Stimulated activated CD4-positive, alpha-beta T cell treated with anti-CD3 and anti-CD28 coated beads, TNF-alpha, amount 100 ng/mL, for 4 hours (primary cell): ENCODE data around the gene EPHB6.

Experiments used
- DNase-seq, 3 experiments: peaks; one replicate each; pipeline ENCODE4 v3.0.0-alpha.2; 2020; ENCODE audit warnings: low read depth in 3 of 3

Gene EPHB6

GRCh38 chr7:142854372-142855113 lies at the start of gene EPHB6:
TSS of gene EPHB6 (plus strand) at chr7:142855076. CDS start at chr7:142863228, 8,152 bp downstream.
- peak in 2 of 3 experiments; percentile 17 to 38 for DNase-seq

DNA sequence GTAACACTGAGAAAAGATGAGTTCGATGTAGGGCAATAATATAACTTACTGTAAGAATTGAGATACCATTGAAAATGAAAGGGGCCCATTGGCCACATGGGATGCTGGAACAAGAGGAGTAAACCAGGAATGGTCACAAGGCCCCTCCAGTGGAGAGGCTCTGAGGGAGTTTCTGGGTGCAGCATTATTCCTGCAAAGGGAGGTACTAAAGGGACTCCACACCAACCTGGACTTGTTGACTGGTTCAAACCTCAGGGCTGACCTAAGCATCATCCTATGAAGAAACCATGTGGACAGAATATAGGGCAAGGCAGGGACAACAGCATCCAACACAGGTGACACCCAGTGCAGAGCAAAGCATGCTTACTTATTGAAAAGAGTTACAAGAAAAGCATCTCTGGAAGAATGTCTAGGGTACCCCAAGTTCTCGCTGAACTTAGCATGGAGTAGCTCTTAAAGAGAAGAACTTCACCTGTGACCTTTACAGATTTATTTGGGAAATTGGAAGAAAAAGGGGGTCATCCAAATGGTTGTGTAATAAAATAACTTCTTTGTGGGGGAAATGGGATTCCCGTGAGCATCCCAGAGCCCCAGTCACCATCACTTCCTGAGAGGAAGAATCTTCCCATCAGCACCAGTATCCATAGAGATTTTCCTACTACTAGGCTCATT lies 49.4 kb upstream of the EPHB6 start:
- DNase-seq, result no peak

DNA sequence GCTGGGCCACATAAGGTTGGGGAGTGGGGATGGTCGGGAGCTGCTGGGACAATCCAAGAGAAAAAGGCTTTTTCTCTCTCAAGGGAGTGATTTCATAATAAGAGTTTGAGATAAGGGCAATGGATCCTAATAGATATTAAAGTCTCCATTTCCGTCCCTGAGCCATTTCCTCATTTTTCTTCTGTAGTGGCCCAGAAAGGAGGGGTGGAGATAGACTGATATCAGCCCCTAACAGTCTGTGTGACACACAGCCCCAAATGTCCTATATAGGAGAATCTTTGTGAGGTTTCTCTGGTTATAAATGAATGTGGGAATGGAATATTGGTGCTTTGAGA lies 48.9 kb upstream of the EPHB6 start:
- no peak for DNase-seq

DNA sequence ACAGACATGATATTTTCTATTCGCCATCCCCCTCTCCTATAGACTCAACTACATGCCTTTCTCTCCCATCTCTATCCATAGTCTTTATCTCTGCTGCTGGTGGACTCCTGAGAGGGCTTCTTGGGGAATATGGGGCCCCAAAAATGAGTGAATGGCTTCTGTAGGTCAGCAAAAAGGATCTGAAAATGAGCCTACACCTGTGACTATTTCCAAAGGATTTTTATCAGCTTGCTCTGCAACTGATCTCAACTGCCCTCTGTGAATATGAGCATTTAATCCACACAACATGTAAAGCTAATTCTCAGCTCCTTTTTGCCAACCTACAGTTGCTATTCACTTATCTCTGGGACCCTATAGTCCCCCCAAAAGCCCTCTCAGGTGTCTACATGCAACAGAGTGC lies 47.9 kb upstream of the EPHB6 start:
- no peak for DNase-seq

GRCh38 chr7:142807855-142808460 lies 46.9 kb upstream of the EPHB6 start:
- DNase-seq, result no peak

- DNase-seq, result no peak
Measured at GRCh38 chr7:142808461-142808801, 46.4 kb upstream of the EPHB6 start.

- peak in 2 of 3 experiments; percentile 84 to 91 for DNase-seq
Measured at GRCh38 chr7:142808802-142809583, 45.9 kb upstream of the EPHB6 start.

GRCh38 chr7:142809671-142810070 lies 45.2 kb upstream of the EPHB6 start:
- no peak for DNase-seq

GRCh38 chr7:142811154-142811737 lies 43.6 kb upstream of the EPHB6 start:
- DNase-seq, result no peak

DNA sequence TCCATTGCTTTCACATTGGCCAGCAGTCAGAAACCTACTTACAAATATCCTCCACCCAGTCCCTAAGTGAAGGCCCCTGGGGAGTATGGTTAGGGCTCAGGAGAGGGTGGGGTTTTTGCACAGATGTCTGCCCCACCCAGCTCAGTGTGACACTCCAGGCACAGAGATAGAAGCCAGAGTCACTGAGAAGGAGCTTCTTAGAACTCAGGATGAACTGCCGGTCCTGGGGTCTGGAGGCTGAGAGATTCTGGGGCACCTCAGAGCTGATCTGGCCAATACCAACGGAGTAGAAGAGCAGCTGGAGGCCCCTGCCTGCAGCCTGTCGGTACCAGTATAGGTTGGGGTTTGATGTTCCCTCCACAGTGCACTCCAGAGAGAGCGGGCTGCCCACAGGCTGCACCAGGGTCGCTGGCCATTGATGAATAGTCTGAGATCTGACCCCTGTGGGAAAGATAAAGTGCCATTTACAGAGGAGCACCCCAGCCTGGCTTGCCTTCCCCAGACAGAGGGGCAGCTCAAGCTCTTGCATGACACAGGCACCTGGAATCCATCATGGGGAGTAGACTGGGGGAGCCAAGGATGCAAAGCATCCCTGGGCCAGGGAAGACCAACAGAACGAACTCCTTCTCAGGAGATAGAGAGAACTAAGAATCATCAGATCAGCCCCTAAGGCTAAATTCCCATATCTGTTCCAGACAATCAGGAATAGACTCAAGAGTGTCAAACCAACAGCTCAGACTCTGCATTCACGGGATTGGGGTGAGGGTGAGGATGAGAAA lies 42.2 kb upstream of the EPHB6 start:
- no peak for DNase-seq

- no peak for DNase-seq
Measured at GRCh38 chr7:142813226-142813625, 41.6 kb upstream of the EPHB6 start.

DNA sequence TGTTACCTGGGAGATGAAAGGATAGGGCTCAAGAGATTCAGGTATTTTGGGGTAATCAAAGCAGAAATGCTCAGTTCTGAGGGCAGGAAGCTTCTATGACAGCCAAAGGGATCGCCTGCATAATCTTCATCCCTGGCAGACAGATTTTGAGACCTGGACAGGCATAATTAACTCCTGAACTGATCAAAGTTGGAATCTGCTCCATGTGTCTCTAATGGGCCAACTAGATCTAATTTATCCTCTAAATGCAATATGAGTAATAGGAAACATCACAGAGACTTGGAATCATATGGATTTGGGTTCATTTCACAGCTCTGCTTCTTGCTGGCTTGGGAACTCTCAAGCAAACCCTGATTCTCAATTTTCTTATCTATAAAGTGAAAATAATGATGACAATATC lies 41.2 kb upstream of the EPHB6 start:
- no peak for DNase-seq

- DNase-seq, result no peak
Measured at GRCh38 chr7:142814451-142814850, 40.4 kb upstream of the EPHB6 start.

GRCh38 chr7:142815134-142815533 lies 39.7 kb upstream of the EPHB6 start:
- DNase-seq, result no peak

- no peak for DNase-seq
Measured at GRCh38 chr7:142817506-142817905, 37.4 kb upstream of the EPHB6 start.

- DNase-seq, result no peak
Measured at GRCh38 chr7:142819530-142819929, 35.3 kb upstream of the EPHB6 start.

DNA sequence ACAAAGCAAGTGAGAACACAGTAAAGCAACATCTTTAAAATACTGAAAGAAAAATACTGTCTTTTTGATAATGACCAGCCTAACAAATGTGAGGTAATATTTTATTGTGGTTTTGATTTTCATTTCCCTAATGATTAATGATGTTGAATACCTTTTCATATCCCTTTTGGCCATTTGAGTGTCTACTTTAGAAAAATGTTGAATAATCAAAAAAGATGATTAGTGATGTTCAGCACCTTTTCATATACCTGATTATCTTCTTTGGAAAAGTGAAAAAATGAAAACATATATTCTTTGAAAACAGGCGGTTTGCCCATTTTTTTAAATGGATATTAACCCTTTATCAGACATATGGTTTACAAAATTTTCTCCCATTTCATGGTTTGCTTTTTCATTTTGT lies 32.2 kb upstream of the EPHB6 start:
- DNase-seq, result no peak

- no peak for DNase-seq
Measured at GRCh38 chr7:142827951-142828500, 26.9 kb upstream of the EPHB6 start.

GRCh38 chr7:142832417-142832816 lies 22.5 kb upstream of the EPHB6 start:
- DNase-seq, result no peak

DNA sequence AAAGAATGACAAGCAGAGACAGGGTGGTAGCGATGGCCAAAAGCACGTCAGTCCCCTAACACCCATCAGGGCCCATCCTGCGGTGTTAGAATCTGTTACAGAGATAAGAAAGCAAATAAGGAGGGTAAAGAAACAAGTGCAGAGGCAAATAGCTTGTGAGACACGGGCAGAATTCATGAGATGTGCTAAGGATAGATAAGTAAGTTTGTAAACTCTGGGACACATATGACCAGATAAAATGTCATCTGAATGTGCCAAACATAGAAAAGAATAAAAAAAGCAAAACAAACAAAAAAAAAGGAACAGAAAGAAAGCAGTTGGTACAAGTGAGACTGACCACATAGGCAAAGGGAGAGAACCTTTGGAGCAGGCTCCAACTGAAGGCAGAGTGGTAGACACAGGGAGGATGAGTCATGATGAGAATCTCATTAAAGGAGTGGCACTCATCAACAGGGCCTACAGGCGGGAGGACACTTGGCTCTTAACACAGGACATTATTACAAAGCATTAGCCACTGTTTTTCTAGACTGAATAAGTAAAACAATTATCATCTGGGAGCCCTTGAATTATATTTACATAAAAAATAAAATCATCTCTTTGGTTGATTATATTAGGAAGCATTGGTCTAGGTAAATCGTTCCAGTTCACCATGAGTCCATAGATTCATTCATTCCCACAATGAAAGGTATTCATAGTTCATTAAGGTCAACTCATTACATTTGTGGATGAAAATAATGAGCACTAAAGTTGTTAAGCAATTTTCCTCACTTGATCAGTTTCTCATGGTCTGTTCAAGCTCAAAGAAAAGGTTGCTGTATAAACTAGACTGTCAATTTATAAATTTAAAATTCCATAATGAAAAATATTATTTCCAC lies 21.5 kb upstream of the EPHB6 start:
- DNase-seq, result no peak
